Measurements from ENCODE around the gene LPP. TPM values are rescaled to one million over a fixed set of nuclear protein-coding genes. Genes with fewer than 3 reads are reported as not detected.

The LPP gene
- total and polyA plus RNA-seq, 2 of the 13 experiments (the other 11 are each of a cell fraction or from before 2014, with no cell fraction given), result 19.2 to 29.9 TPM

DNA sequence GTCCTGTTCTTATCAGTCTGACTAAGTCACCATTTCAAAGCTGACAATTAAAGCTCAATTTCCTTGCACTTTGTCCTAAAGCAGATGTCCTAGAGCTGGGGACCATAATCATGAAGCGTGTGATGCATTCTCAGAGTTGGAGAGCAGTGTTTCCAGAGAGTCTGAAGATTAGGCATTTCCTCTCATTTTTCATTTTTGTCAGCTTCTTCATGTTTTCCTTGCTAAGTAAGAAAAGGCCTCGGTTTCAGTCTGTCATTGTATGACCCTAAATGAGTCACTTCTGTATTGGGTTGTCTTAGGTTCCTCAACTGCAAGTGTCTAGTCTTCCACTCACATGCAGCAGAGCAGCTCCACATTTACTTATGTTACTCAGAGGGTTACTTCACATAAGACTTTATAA, 760.6 kb downstream of the LPP start (continued):
- TF ChIP-seq, protein P1, sequence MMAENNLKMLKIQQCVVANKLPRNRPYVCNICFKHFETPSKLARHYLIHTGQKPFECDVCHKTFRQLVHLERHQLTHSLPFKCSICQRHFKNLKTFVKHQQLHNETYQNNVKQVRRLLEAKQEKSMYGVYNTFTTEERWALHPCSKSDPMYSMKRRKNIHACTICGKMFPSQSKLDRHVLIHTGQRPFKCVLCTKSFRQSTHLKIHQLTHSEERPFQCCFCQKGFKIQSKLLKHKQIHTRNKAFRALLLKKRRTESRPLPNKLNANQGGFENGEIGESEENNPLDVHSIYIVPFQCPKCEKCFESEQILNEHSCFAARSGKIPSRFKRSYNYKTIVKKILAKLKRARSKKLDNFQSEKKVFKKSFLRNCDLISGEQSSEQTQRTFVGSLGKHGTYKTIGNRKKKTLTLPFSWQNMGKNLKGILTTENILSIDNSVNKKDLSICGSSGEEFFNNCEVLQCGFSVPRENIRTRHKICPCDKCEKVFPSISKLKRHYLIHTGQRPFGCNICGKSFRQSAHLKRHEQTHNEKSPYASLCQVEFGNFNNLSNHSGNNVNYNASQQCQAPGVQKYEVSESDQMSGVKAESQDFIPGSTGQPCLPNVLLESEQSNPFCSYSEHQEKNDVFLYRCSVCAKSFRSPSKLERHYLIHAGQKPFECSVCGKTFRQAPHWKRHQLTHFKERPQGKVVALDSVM (CRISPR knock-in tag; IDR thresholded peaks at IDR 0.05), result no peak
- TF ChIP-seq ZNF644 (CRISPR knock-in tag; IDR thresholded peaks at IDR 0.05; ENCODE audit: low read depth), result no peak
- no peak for TF ChIP-seq PAWR (CRISPR knock-in tag; IDR thresholded peaks at IDR 0.05; ENCODE audit: borderline replicate concordance)
- TF ChIP-seq FOXK2 (IDR thresholded peaks at IDR 0.05), result no peak
- no peak for TF ChIP-seq REPIN1 (CRISPR knock-in tag; IDR thresholded peaks at IDR 0.05; ENCODE audit: borderline replicate concordance, low read depth)
- no peak for TF ChIP-seq ZKSCAN1 (IDR thresholded peaks at IDR 0.05; ENCODE audit: low read length)
- no peak for TF ChIP-seq ZNF143 (CRISPR knock-in tag; IDR thresholded peaks at IDR 0.05)

- ATAC-seq (no peak), FAIRE-seq (no peak), DNase-seq (ENCODE audit: low spot score) (no peak)
- no peak overlapping the region for H3K4me3 ChIP-seq (replicated peaks in 1 of 3; ENCODE audit: insufficient read depth in 1 of 3, low read depth in 2 of 3, low read length in 3 of 3)
- no peak overlapping the region for H3K4me2 ChIP-seq (ENCODE audit: low read depth, low read length)
- no peak overlapping the region for H2AFZ ChIP-seq (ENCODE audit: low read length)
- H3K79me2 ChIP-seq (ENCODE audit: insufficient read depth, low read length), result no peaks in the 10 kb centered on the region
- ChIA-PET CTCF (ENCODE audit: low intra/inter-chr PET ratio, low total read pairs) (no interaction called here), POLR2A (no interaction called here)
- H3K4me1 ChIP-seq (ENCODE audit: insufficient read depth, low read length), result peaks cover 20% of the 10 kb centered on the region
- no TSS peak for BruUV-seq (replicated peaks)
- H3K9me3 ChIP-seq (ENCODE audit: low read length), result no peaks in the 10 kb centered on the region
- no peaks in the 10 kb centered on the region for H3K27me3 ChIP-seq (ENCODE audit: control insufficient read depth in 1 of 2, insufficient read depth in 2 of 2, low read length in 2 of 2)
- H4K20me1 ChIP-seq (ENCODE audit: insufficient read depth, low read length), result no peaks in the 10 kb centered on the region
- no peak overlapping the region for H3K27ac ChIP-seq (ENCODE audit: extremely low read length, insufficient read depth, low read length)
- H3K36me3 ChIP-seq (replicated peaks in 1 of 2; ENCODE audit: control insufficient read depth in 1 of 2, insufficient read depth in 2 of 2, low read length in 2 of 2), result no peaks in the 10 kb centered on the region
- no peak overlapping the region for H3K9ac ChIP-seq (ENCODE audit: insufficient read depth, low read depth, low read length)
- in situ Hi-C loops (cut with HindIII; ENCODE audit: extremely low pct_ligation_motif_present, low pct_unique_long_range_greater_than_20kb) (no loop called here), intact Hi-C loops (cut with micrococcal nuclease; ENCODE audit: unreplicated experiment) (no loop called here)
- WGBS (ENCODE audit: low lambda C conversion rate), result 27% methylated on average over 1 of the region's 1 CpG
- no peak for TF ChIP-seq RAD21 (CRISPR knock-in tag; IDR thresholded peaks at IDR 0.05)
- no peak for TF ChIP-seq NFKB2 (CRISPR knock-in tag; IDR thresholded peaks at IDR 0.05; ENCODE audit: borderline replicate concordance)
- TF ChIP-seq RNF2 (conservative IDR thresholded peaks at IDR 0.05; ENCODE audit: low read depth), result no peak
- TF ChIP-seq, protein P2, sequence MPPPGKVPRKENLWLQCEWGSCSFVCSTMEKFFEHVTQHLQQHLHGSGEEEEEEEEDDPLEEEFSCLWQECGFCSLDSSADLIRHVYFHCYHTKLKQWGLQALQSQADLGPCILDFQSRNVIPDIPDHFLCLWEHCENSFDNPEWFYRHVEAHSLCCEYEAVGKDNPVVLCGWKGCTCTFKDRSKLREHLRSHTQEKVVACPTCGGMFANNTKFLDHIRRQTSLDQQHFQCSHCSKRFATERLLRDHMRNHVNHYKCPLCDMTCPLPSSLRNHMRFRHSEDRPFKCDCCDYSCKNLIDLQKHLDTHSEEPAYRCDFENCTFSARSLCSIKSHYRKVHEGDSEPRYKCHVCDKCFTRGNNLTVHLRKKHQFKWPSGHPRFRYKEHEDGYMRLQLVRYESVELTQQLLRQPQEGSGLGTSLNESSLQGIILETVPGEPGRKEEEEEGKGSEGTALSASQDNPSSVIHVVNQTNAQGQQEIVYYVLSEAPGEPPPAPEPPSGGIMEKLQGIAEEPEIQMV (CRISPR knock-in tag; IDR thresholded peaks at IDR 0.05; ENCODE audit: low read depth), result no peak
- no peak for TF ChIP-seq PTBP1 (IDR thresholded peaks at IDR 0.05; ENCODE audit: low read depth, low read length, poor library complexity, severe bottlenecking)
- no peak for TF ChIP-seq ZNF10 (CRISPR knock-in tag; IDR thresholded peaks at IDR 0.05; ENCODE audit: borderline replicate concordance, low read depth)
- TF ChIP-seq CENPT (CRISPR knock-in tag; IDR thresholded peaks at IDR 0.05; ENCODE audit: low read depth), result no peak
- TF ChIP-seq, protein P3, sequence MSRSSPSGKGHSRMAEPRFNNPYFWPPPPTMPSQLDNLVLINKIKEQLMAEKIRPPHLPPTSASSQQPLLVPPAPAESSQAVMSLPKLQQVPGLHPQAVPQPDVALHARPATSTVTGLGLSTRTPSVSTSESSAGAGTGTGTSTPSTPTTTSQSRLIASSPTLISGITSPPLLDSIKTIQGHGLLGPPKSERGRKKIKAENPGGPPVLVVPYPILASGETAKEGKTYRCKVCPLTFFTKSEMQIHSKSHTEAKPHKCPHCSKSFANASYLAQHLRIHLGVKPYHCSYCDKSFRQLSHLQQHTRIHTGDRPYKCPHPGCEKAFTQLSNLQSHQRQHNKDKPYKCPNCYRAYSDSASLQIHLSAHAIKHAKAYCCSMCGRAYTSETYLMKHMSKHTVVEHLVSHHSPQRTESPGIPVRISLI (CRISPR knock-in tag; IDR thresholded peaks at IDR 0.05; ENCODE audit: borderline replicate concordance), result no peak
- TF ChIP-seq ZKSCAN8 (CRISPR knock-in tag; IDR thresholded peaks at IDR 0.05; ENCODE audit: borderline replicate concordance), result no peak
- TF ChIP-seq ZNF335 (CRISPR knock-in tag; IDR thresholded peaks at IDR 0.05), result no peak
- TF ChIP-seq ZNF841 (CRISPR knock-in tag; IDR thresholded peaks at IDR 0.05; ENCODE audit: borderline replicate concordance), result no peak
- TF ChIP-seq, protein P4, sequence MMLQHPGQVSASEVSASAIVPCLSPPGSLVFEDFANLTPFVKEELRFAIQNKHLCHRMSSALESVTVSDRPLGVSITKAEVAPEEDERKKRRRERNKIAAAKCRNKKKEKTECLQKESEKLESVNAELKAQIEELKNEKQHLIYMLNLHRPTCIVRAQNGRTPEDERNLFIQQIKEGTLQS (CRISPR knock-in tag; IDR thresholded peaks at IDR 0.05), result no peak
- TF ChIP-seq STAT5B (CRISPR knock-in tag; IDR thresholded peaks at IDR 0.05), result no peak
Observed at GRCh38 chr3:188915127-188915526, 761.2 kb downstream of the LPP start.
